Endothelial cell of umbilical vein (primary cell): ENCODE data around the gene GSC2.

Experiments
- EZH2 ChIP-seq: IDR thresholded peaks from 2 replicates; pipeline ENCODE4 v1.6.1; 2012; ENCODE audit warnings: borderline replicate concordance, low read depth, mild to moderate bottlenecking, moderate library complexity, low read length, inconsistent platforms; ENCODE audit not compliant: severe bottlenecking
- FOS ChIP-seq: IDR thresholded peaks from 2 replicates; pipeline ENCODE4 v1.6.1; 2011; ENCODE audit warnings: mild to moderate bottlenecking, low read length, moderate library complexity, borderline replicate concordance; ENCODE audit not compliant: insufficient read depth
- GATA2 ChIP-seq: IDR thresholded peaks from 2 replicates; pipeline ENCODE4 v1.7.0; 2011; ENCODE audit warnings: low read depth, mild to moderate bottlenecking, moderate library complexity, mixed read lengths, low read length; ENCODE audit not compliant: insufficient read length, insufficient read depth
- JUN ChIP-seq: IDR thresholded peaks from 2 replicates; pipeline ENCODE4 v1.6.1; 2011; ENCODE audit warnings: borderline replicate concordance, low read depth; ENCODE audit not compliant: insufficient read length, insufficient read depth
- POLR2A ChIP-seq: IDR thresholded peaks from 2 replicates; pipeline ENCODE4 v1.6.1; 2012; ENCODE audit warnings: low read depth, mild to moderate bottlenecking, control low read depth, low read length
- POLR2AphosphoS5 ChIP-seq: IDR thresholded peaks from 2 replicates; pipeline ENCODE4 v1.6.1; 2012; ENCODE audit warnings: low read depth, mild to moderate bottlenecking, control low read depth, low read length, moderate library complexity; ENCODE audit not compliant: insufficient read depth
- TF ChIP-seq, protein P1 (sequence below), 2 donors: IDR thresholded peaks; 1 replicate in 1 of 2; 2 replicates in 1 of 2; pipeline ENCODE4 v1.5.1; 2011; ENCODE audit warnings: low read length in 2 of 2, mild to moderate bottlenecking in 2 of 2, moderate library complexity in 2 of 2, control low read depth in 1 of 2, inconsistent platforms in 1 of 2, low read depth in 1 of 2; ENCODE audit not compliant: insufficient read depth in 1 of 2; ENCODE audit errors: extremely low read depth in 1 of 2
- TF ChIP-seq, protein P2 (sequence below): IDR thresholded peaks from 2 replicates; pipeline ENCODE4 v1.6.1; 2011; ENCODE audit not compliant: insufficient read depth, insufficient read length

DNA sequence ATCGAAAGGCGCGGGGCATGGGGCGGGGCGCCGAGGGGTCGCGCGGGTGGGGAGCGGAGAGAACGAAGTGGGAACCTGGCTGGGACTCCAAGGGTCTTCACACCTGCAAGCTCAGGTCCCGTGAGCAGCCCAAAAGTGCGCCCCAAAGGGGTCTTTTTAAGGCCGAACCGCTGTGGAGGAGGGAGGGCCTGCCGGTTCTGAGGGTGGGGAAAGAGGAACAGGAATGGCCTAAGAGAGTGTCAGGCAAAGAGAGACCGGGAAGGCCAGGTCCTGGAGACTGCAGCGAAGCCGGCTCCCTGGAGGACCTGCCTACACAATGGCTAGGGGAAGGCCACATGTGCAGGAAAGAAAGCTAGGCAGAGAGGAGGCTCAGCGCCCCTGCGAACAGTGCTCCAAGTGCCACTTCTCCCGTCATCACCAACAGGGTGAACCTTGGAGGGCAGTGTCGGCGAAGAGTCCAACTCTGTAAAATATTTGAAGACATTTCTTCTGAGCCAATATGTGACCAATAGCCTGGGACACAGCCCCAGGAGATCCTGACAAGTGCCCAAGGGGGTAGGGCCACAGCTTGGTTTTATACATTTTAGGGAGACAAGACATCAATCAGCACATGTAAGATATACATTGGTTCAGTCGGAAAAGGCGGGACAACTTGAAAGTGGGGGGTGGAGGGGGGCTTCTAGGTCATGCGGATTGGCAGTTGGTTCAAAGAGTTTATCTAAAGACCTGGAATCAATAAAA lies 27.2 kb downstream of the GSC2 start:
- TF ChIP-seq POLR2AphosphoS5 (no peak), EZH2 (no peak), POLR2A (no peak), FOS (no peak), JUN (no peak), GATA2 (no peak)
- TF ChIP-seq, protein P1, sequence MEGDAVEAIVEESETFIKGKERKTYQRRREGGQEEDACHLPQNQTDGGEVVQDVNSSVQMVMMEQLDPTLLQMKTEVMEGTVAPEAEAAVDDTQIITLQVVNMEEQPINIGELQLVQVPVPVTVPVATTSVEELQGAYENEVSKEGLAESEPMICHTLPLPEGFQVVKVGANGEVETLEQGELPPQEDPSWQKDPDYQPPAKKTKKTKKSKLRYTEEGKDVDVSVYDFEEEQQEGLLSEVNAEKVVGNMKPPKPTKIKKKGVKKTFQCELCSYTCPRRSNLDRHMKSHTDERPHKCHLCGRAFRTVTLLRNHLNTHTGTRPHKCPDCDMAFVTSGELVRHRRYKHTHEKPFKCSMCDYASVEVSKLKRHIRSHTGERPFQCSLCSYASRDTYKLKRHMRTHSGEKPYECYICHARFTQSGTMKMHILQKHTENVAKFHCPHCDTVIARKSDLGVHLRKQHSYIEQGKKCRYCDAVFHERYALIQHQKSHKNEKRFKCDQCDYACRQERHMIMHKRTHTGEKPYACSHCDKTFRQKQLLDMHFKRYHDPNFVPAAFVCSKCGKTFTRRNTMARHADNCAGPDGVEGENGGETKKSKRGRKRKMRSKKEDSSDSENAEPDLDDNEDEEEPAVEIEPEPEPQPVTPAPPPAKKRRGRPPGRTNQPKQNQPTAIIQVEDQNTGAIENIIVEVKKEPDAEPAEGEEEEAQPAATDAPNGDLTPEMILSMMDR (IDR thresholded peaks at IDR 0.05; ENCODE audit: extremely low read depth in 1 of 2, insufficient read depth in 1 of 2, low read depth in 1 of 2, low read length in 2 of 2), result no peak
- TF ChIP-seq, protein P2, sequence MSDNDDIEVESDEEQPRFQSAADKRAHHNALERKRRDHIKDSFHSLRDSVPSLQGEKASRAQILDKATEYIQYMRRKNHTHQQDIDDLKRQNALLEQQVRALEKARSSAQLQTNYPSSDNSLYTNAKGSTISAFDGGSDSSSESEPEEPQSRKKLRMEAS, result no peak
